Measurements from ENCODE around the gene DRAM2. TPM values are rescaled to one million over a fixed set of nuclear protein-coding genes. Genes with fewer than 3 reads are reported as not detected.

The DRAM2 gene
- total and polyA plus RNA-seq, 9 of the 15 experiments (the other 6 are each of a cell fraction or from before 2014, with no cell fraction given) = 29.0 to 161 (median 53.5) TPM

Small RNAs within 50 kb of the gene (small RNA-seq; reads per million reads assigned to genes)
- gene AL355816.1 = not detected

Other genes starting within 250 kb of the DRAM2 start
- 35.6 and 40.2 TPM in 2 replicates for gene LRIF1, start 176.2 kb downstream of the DRAM2 start, total RNA-seq (2014; rRNA removed)
- gene LRIF1, start 176.2 kb downstream of the DRAM2 start, total RNA-seq (2014; rRNA removed; fragmentation: Illumina TruSeq; extraction: Trizol) = 84.4 and 94.1 TPM in 2 replicates
- 82.8 and 88.8 TPM in 2 replicates for gene LRIF1, start 176.2 kb downstream of the DRAM2 start, total RNA-seq (2015; rRNA removed; fragmentation: Illumina TruSeq; extraction: Trizol)
- gene LRIF1, start 176.2 kb downstream of the DRAM2 start, total RNA-seq (2021) = 50.0 and 52.2 TPM in 2 replicates
- gene LRIF1, start 176.2 kb downstream of the DRAM2 start, polyA plus RNA-seq (2011; rRNA removed) = 46.8 and 48.6 TPM in 2 replicates
- gene LRIF1, start 176.2 kb downstream of the DRAM2 start, polyA plus RNA-seq (2014; fragmentation: Illumina TruSeq; extraction: Trizol) = 67.2 and 74.1 TPM in 2 replicates
- 10 to 100 TPM; 79.7 to 86.1 TPM for gene LRIF1, start 176.2 kb downstream of the DRAM2 start, polyA plus RNA-seq (2014; fragmentation: Nextera tagmentation; extraction: Ambion mirVana)
- 39.9 and 45.7 TPM in 2 replicates for gene LRIF1, start 176.2 kb downstream of the DRAM2 start, polyA plus RNA-seq (2014; rRNA removed)
- 24.4 and 25.1 TPM in 2 replicates for gene CEPT1, start 130 bp upstream of the DRAM2 start, total RNA-seq (2014; rRNA removed)
- gene CEPT1, start 130 bp upstream of the DRAM2 start, total RNA-seq (2014; rRNA removed; fragmentation: Illumina TruSeq; extraction: Trizol) = 52.7 and 54.1 TPM in 2 replicates
- gene CEPT1, start 130 bp upstream of the DRAM2 start, total RNA-seq (2015; rRNA removed; fragmentation: Illumina TruSeq; extraction: Trizol) = 42.3 and 47.6 TPM in 2 replicates
- 35.5 and 45.7 TPM in 2 replicates for gene CEPT1, start 130 bp upstream of the DRAM2 start, total RNA-seq (2021)
- 72.6 and 73.9 TPM in 2 replicates for gene CEPT1, start 130 bp upstream of the DRAM2 start, polyA plus RNA-seq (2011; rRNA removed)
- gene CEPT1, start 130 bp upstream of the DRAM2 start, polyA plus RNA-seq (2014; fragmentation: Illumina TruSeq; extraction: Trizol) = 30.9 and 42.4 TPM in 2 replicates
- gene CEPT1, start 130 bp upstream of the DRAM2 start, polyA plus RNA-seq (2014; fragmentation: Nextera tagmentation; extraction: Ambion mirVana) = 10 to 100 TPM; 39.1 to 46.4 TPM
- 28.0 and 33.1 TPM in 2 replicates for gene CEPT1, start 130 bp upstream of the DRAM2 start, polyA plus RNA-seq (2014; rRNA removed)
- not detected in 2 replicates for gene DENND2D, start 60.6 kb upstream of the DRAM2 start, total RNA-seq (2014; rRNA removed)
- not detected in 2 replicates for gene DENND2D, start 60.6 kb upstream of the DRAM2 start, total RNA-seq (2014; rRNA removed; fragmentation: Illumina TruSeq; extraction: Trizol)
- gene DENND2D, start 60.6 kb upstream of the DRAM2 start, total RNA-seq (2015; rRNA removed; fragmentation: Illumina TruSeq; extraction: Trizol) = 0.15 TPM in 1 of 2 replicates, not detected in the other
- gene DENND2D, start 60.6 kb upstream of the DRAM2 start, total RNA-seq (2021) = 0.36 and 0.44 TPM in 2 replicates
- gene DENND2D, start 60.6 kb upstream of the DRAM2 start, polyA plus RNA-seq (2011; rRNA removed) = not detected in 2 replicates
- 0.13 TPM in 1 of 2 replicates, not detected in the other for gene DENND2D, start 60.6 kb upstream of the DRAM2 start, polyA plus RNA-seq (2014; fragmentation: Illumina TruSeq; extraction: Trizol)
- gene DENND2D, start 60.6 kb upstream of the DRAM2 start, polyA plus RNA-seq (2014; fragmentation: Nextera tagmentation; extraction: Ambion mirVana) = under 1 TPM in 1 of 2 experiments, not detected in 1; 0.08 TPM
- gene DENND2D, start 60.6 kb upstream of the DRAM2 start, polyA plus RNA-seq (2014; rRNA removed) = not detected in 2 replicates
- gene CHI3L2, start 87.6 kb upstream of the DRAM2 start, total RNA-seq (2014; rRNA removed) = not detected in 2 replicates
- gene CHI3L2, start 87.6 kb upstream of the DRAM2 start, total RNA-seq (2014; rRNA removed; fragmentation: Illumina TruSeq; extraction: Trizol) = not detected in 2 replicates
- 0.07 TPM in 1 of 2 replicates, not detected in the other for gene CHI3L2, start 87.6 kb upstream of the DRAM2 start, total RNA-seq (2015; rRNA removed; fragmentation: Illumina TruSeq; extraction: Trizol)
- gene CHI3L2, start 87.6 kb upstream of the DRAM2 start, total RNA-seq (2021) = 0.27 TPM in 1 of 2 replicates, not detected in the other
- gene CHI3L2, start 87.6 kb upstream of the DRAM2 start, polyA plus RNA-seq (2011; rRNA removed) = 0.05 and 0.15 TPM in 2 replicates
- not detected in 2 replicates for gene CHI3L2, start 87.6 kb upstream of the DRAM2 start, polyA plus RNA-seq (2014; fragmentation: Illumina TruSeq; extraction: Trizol)
- not detected for gene CHI3L2, start 87.6 kb upstream of the DRAM2 start, polyA plus RNA-seq (2014; fragmentation: Nextera tagmentation; extraction: Ambion mirVana)
- 0.22 TPM in 1 of 2 replicates, not detected in the other for gene CHI3L2, start 87.6 kb upstream of the DRAM2 start, polyA plus RNA-seq (2014; rRNA removed)
- gene CHIA, start 150.8 kb upstream of the DRAM2 start, total RNA-seq (2014; rRNA removed) = not detected in 2 replicates
- gene CHIA, start 150.8 kb upstream of the DRAM2 start, total RNA-seq (2014; rRNA removed; fragmentation: Illumina TruSeq; extraction: Trizol) = not detected in 2 replicates
- not detected in 2 replicates for gene CHIA, start 150.8 kb upstream of the DRAM2 start, total RNA-seq (2015; rRNA removed; fragmentation: Illumina TruSeq; extraction: Trizol)
- not detected in 2 replicates for gene CHIA, start 150.8 kb upstream of the DRAM2 start, total RNA-seq (2021)
- gene CHIA, start 150.8 kb upstream of the DRAM2 start, polyA plus RNA-seq (2011; rRNA removed) = not detected in 2 replicates
- gene CHIA, start 150.8 kb upstream of the DRAM2 start, polyA plus RNA-seq (2014; fragmentation: Illumina TruSeq; extraction: Trizol) = not detected in 2 replicates
- not detected for gene CHIA, start 150.8 kb upstream of the DRAM2 start, polyA plus RNA-seq (2014; fragmentation: Nextera tagmentation; extraction: Ambion mirVana)
- not detected in 2 replicates for gene CHIA, start 150.8 kb upstream of the DRAM2 start, polyA plus RNA-seq (2014; rRNA removed)

Data from K562 (cell line).